Measurements from ENCODE around the gene OR4F6.
"Not testable (repeated sequence)": the region's sequence is repeated elsewhere in the genome, so short reads cannot be mapped to it uniquely, and the experiment has no call there.

DNA sequence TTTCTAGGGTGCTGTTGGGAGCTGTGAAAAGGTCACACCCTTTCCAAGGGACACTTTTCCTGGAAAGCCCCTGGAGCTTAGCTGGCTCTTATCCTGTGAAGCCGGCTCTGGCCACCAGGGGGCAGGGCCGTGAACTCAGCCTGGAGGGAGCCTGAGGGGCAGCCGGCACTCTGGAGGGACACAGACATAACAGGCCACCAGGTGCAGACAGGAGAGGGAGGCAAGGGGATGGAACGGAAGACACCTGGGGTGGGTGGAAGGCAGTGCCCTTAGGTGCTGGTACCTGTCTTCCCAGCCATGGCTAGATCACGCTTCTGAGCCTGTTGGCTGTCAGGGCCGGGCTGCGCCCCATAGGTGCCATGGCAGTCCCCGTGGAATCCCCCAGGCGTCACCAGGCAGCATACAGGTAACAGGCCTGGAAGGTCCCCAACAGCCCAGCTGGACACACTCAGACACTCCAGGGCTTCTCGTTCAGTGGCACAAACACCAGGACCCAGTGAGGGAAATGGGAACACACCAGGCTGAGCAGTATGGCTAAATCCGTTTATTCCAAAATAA, 36.1 kb upstream of the OR4F6 start:
- TF ChIP-seq EZH2 (IDR thresholded peaks at IDR 0.05): not testable (repeated sequence)
- TF ChIP-seq, protein P1, sequence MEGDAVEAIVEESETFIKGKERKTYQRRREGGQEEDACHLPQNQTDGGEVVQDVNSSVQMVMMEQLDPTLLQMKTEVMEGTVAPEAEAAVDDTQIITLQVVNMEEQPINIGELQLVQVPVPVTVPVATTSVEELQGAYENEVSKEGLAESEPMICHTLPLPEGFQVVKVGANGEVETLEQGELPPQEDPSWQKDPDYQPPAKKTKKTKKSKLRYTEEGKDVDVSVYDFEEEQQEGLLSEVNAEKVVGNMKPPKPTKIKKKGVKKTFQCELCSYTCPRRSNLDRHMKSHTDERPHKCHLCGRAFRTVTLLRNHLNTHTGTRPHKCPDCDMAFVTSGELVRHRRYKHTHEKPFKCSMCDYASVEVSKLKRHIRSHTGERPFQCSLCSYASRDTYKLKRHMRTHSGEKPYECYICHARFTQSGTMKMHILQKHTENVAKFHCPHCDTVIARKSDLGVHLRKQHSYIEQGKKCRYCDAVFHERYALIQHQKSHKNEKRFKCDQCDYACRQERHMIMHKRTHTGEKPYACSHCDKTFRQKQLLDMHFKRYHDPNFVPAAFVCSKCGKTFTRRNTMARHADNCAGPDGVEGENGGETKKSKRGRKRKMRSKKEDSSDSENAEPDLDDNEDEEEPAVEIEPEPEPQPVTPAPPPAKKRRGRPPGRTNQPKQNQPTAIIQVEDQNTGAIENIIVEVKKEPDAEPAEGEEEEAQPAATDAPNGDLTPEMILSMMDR (IDR thresholded peaks at IDR 0.05): not testable (repeated sequence)
